Ishikawa (cell line): ENCODE measurements around the gene F2R.

Experiments
- CEBPB ChIP-seq: IDR thresholded peaks from 2 replicates; pipeline ENCODE4 v1.6.1; 2012
- EP300 ChIP-seq: IDR thresholded peaks from 2 replicates; pipeline ENCODE4 v1.6.1; 2012; ENCODE audit warnings: borderline replicate concordance
- MAX ChIP-seq: IDR thresholded peaks from 2 replicates; pipeline ENCODE4 v1.6.1; 2012
- RAD21 ChIP-seq: IDR thresholded peaks from 2 replicates; pipeline ENCODE4 v1.6.1; 2012; ENCODE audit warnings: low read depth
- REST ChIP-seq: IDR thresholded peaks from 2 replicates; pipeline ENCODE4 v1.6.1; 2012; ENCODE audit warnings: low read depth, mild to moderate bottlenecking
- TAF1 ChIP-seq: IDR thresholded peaks from 2 replicates; pipeline ENCODE4 v1.6.1; 2012; ENCODE audit warnings: low read depth, mild to moderate bottlenecking
- TEAD4 ChIP-seq: IDR thresholded peaks from 2 replicates; pipeline ENCODE4 v1.6.1; 2012
- ZBTB7A ChIP-seq: IDR thresholded peaks from 2 replicates; pipeline ENCODE4 v1.6.1; 2012; ENCODE audit warnings: low read depth

- TF ChIP-seq EP300 (no peak), REST (no peak), TAF1 (no peak), MAX (no peak), CEBPB (no peak), RAD21 (no peak), TEAD4 (no peak), ZBTB7A (no peak)
Measured at GRCh38 chr5:76716456-76717157, 681 bp downstream of the F2R start.
